Activated naive CD4-positive, alpha-beta T cell treated with anti-CD3 and anti-CD28 coated beads for 36 hours (primary cell): ENCODE results near the gene KCTD3. TPM values are rescaled to one million over a fixed set of nuclear protein-coding genes. Genes with fewer than 3 reads are reported as not detected.

Source experiments
- CTCF ChIA-PET: fragments of 350-600 bp; sonication (Branson Sonifier 250); formaldehyde crosslinking; loops from one replicate; lab custom pipeline; 2021; ENCODE audit warnings: antibody characterized with exemption; lab: Charles Lee
- DNase-seq: peaks from one replicate; pipeline ENCODE4 v3.0.0-alpha.2; 2020
- H3K27ac Mint-ChIP-seq: one replicate; pipeline ENCODE4 v1.8.0; 2021; ENCODE audit warnings: mild to moderate bottlenecking, mixed read lengths
- H3K27me3 Mint-ChIP-seq: one replicate; pipeline ENCODE4 v1.8.0; 2021; ENCODE audit warnings: low read depth, mixed read lengths
- H3K36me3 Mint-ChIP-seq: one replicate; pipeline ENCODE4 v1.8.0; 2021; ENCODE audit warnings: low read depth, mixed read lengths
- H3K4me1 Mint-ChIP-seq: one replicate; pipeline ENCODE4 v1.8.0; 2021; ENCODE audit warnings: low read depth, mixed read lengths
- H3K4me3 Mint-ChIP-seq: one replicate; pipeline ENCODE4 v1.8.0; 2021; ENCODE audit warnings: mild to moderate bottlenecking, moderate library complexity, mixed read lengths
- H3K9me3 Mint-ChIP-seq: one replicate; pipeline ENCODE4 v1.8.0; 2021; ENCODE audit warnings: mixed read lengths
- intact Hi-C: fragments of 100-400 bp; cut with micrococcal nuclease; formaldehyde crosslinking; loops from one replicate; pipeline ENCODE4 v1.15.1; 2023
- total RNA-seq, 2 experiments: library from RNA; stranded (reverse); gene quantifications; one replicate each; pipeline ENCODE4 v1.2.3, GENCODE V29; 2021

The KCTD3 gene
- total RNA-seq, 2 experiments from 2014 or later = 3.2 to 3.5 TPM

DNA sequence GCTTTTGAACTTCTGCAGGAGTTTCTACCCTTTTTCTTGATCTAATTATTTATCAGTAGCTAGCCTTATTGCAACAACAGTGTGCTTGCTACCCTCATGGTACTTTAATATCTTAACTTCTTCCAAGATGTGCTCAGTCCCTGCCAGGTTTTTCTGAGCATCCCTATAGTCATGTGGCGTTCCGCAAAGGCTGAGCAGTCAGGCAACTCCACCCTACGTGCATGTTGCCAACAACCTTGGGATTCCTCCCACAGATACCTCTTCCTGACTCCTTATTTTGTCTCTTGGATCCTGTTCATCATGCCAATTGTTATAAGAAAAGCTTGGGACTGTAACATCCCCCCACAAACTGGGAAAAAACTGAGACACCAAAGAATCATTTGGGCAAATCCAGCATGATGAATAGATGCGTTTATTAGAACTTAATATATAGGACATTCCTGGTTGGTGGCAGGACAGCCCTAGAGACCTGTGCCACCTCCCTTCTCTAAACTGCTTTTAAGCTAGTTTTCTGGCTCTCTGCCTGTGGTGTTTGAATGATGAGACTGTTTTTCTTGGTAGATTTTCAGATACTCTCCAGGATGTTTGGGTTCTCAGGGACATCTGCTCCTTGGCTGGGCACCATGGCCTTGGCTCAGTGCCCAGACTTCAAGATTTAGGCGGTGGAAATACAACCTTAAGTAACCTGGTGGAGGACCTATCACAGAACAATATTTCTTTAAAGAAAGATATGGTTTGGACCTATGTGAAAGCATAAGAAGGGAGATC lies 27.1 kb upstream of the KCTD3 start:
- Mint-ChIP-seq H3K36me3 (no peaks in the 10 kb centered on the region), H3K9me3 (peaks cover 2% of the 10 kb centered on the region), H3K27me3 (peaks cover 8% of the 10 kb centered on the region), H3K27ac (no peak overlapping the region), H3K4me1 (no peaks in the 10 kb centered on the region), H3K4me3 (no peak overlapping the region)
- DNase-seq = no peak
- intact Hi-C loops = no loop called here
- CTCF ChIA-PET = interaction anchor here (0.6 to 1.0 kb wide), 2 partner anchors 11 to 689 kb away, joined by 3 to 4 read pairs; no protein-coding TSS in a partner anchor

DNA sequence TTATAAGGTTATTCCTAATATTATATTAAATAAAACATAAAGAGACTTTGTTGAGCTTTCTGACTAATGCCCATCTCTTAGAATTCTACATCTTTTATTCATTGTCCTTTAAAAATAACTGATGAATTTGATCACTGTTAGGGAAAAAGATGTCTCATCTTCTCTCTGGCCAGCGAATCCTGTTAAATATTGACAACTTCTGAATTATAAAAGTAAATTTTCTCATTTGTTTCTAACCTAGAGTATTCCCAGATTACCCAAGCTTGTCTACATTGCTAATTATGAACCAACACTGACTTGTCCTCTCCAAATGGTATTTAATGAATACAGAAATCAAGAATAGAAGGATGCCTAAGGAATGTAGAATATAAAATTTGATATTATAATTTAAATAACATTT lies 24.8 kb upstream of the KCTD3 start:
- peaks cover 8% of the 10 kb centered on the region for H3K27me3 Mint-ChIP-seq
- no peak for DNase-seq
- peaks cover 2% of the 10 kb centered on the region for H3K9me3 Mint-ChIP-seq
- no peak overlapping the region for H3K27ac Mint-ChIP-seq
- no peaks in the 10 kb centered on the region for H3K36me3 Mint-ChIP-seq
- H3K4me3 Mint-ChIP-seq = no peak overlapping the region
- CTCF ChIA-PET = no interaction called here
- H3K4me1 Mint-ChIP-seq = no peaks in the 10 kb centered on the region
- intact Hi-C loops = no loop called here

DNA sequence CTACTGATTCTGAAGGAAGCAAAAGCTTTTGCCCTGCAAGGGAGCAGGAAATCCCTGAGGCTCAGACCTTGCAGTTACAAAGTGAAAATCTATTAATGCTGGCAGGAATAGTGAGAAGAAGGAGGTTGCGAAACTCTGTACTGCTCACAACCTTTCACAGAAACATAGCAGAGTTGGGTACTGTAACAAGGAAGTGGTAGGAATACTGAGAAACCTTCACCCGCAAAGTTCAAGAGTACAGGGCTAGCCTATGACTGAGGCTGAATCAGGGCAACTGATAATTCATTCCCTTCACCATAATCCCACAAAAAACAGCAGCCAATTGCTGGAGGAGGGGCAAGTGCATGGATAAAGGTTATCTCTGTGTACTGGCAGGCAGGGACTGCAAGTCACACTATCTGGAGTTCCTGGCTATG lies 23.9 kb upstream of the KCTD3 start:
- CTCF ChIA-PET = no interaction called here
- no peak for DNase-seq
- H3K27me3 Mint-ChIP-seq = peaks cover 8% of the 10 kb centered on the region
- intact Hi-C loops = no loop called here
- peaks cover 2% of the 10 kb centered on the region for H3K9me3 Mint-ChIP-seq
- no peak overlapping the region for H3K27ac Mint-ChIP-seq
- no peaks in the 10 kb centered on the region for H3K4me1 Mint-ChIP-seq
- H3K4me3 Mint-ChIP-seq = no peak overlapping the region
- no peaks in the 10 kb centered on the region for H3K36me3 Mint-ChIP-seq

DNA sequence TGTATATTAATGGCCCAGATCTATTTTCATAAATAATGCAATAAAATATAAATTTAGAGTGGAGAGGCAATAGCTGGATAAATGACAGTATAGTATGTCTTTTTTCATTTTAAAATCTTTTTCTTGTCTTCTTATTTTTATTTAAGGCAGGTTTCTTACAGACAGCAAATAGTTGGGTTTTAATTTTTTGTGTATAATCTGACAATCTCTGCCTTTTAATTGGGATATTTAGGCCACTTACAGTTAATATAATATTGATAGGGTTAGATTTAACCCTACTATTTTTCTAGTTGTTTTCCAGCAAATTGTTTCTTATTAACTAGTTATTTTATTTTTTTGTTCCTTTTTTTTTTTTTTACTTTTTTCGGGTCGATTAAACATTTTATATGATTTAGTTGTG lies 23.3 kb upstream of the KCTD3 start:
- Mint-ChIP-seq H3K27ac (no peak overlapping the region), H3K4me1 (no peaks in the 10 kb centered on the region), H3K4me3 (no peak overlapping the region), H3K36me3 (no peaks in the 10 kb centered on the region), H3K9me3 (peaks cover 2% of the 10 kb centered on the region), H3K27me3 (peaks cover 8% of the 10 kb centered on the region)
- no peak for DNase-seq
- intact Hi-C loops = no loop called here
- CTCF ChIA-PET = no interaction called here

DNA sequence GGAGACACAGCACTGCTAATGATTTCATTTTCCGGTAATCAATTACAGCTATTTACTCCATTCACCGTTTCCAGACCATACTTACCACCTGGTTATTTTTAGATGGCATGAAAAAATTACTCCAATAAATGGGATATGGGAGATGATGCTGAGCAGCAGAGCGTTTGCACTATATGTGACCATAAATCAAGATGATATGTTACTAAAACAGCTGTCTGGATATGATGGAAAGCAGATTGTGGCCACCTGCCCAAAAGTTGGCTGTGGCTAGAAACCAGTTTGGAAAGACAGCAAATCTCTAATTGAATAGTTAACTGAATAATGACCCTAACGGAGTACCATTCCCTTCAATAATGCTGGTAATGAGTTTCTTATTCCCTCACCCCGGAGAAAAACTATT lies 22.5 kb upstream of the KCTD3 start:
- Mint-ChIP-seq H3K4me1 (no peaks in the 10 kb centered on the region), H3K27me3 (peaks cover 8% of the 10 kb centered on the region), H3K27ac (no peak overlapping the region), H3K4me3 (no peak overlapping the region), H3K9me3 (peaks cover 2% of the 10 kb centered on the region), H3K36me3 (no peaks in the 10 kb centered on the region)
- no peak for DNase-seq
- intact Hi-C loops = no loop called here
- CTCF ChIA-PET = interaction anchor here (0.6 kb wide), 1 partner anchor 1599 kb away, joined by 3 read pairs; no protein-coding TSS in a partner anchor

DNA sequence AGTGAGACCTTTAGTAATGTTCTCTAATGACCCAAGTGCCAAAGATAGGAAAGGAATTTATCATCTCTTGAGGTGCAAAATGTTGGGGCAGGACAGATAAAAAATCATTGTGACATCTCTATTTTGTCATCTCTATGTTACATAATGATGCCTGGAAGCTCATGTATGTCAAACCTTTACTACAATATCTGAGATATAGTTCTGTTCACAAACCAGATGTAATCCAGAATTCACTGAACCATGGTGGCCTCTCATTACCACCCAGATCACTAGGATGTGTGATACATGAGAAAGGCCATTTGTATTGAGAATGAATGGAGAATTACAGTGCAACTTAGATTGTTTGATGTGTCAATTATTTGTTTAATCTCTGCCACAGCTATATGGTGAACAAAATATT lies 22.0 kb upstream of the KCTD3 start:
- H3K4me3 Mint-ChIP-seq = no peak overlapping the region
- no peak for DNase-seq
- CTCF ChIA-PET = no interaction called here
- no peak overlapping the region for H3K27ac Mint-ChIP-seq
- intact Hi-C loops = no loop called here
- H3K27me3 Mint-ChIP-seq = peaks cover 11% of the 10 kb centered on the region
- H3K36me3 Mint-ChIP-seq = no peaks in the 10 kb centered on the region
- H3K9me3 Mint-ChIP-seq = peaks cover 2% of the 10 kb centered on the region
- H3K4me1 Mint-ChIP-seq = no peaks in the 10 kb centered on the region

DNA sequence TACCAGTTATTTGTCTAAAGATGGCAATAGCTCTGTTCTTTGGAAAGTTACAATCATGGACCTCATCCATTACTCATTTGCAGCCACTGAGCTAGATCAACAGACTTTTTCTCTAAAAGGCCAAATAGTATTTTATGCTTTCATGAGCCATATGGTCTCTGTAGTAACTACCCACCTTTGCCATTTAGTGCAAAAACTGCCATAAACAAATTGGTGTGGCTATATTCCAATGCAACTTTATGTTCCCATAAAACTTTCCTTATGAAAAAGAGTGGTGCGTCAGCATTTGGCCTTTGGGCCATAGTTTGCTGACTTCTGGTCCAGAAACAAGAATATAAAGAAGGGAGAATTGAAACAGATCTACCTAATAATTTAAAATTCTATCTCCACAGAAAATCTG lies 20.1 kb upstream of the KCTD3 start:
- no peaks in the 10 kb centered on the region for H3K4me1 Mint-ChIP-seq
- peaks cover 9% of the 10 kb centered on the region for H3K27me3 Mint-ChIP-seq
- CTCF ChIA-PET = no interaction called here
- H3K36me3 Mint-ChIP-seq = no peaks in the 10 kb centered on the region
- DNase-seq = no peak
- intact Hi-C loops = no loop called here
- H3K27ac Mint-ChIP-seq = no peak overlapping the region
- peaks cover 2% of the 10 kb centered on the region for H3K9me3 Mint-ChIP-seq
- H3K4me3 Mint-ChIP-seq = no peak overlapping the region

DNA sequence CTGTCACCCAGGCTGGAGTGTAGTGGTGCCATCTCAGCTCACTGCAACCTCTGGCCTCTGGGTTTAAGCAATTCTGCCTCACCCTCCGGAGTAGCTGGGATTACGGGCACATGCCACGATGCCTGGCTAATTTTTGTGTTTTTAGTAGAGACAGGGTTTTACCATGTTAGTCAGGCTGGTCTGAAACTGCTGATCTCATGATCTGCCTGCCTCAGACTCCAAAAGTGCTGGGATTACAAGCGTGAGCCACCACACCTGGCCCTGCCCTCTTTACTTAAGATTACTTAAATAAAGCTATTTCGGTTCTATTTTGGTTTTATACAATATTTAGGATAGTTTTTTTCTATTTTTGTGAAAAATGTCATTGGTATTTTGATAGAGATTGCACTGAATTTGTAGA lies 15.3 kb upstream of the KCTD3 start:
- Mint-ChIP-seq H3K4me1 (no peaks in the 10 kb centered on the region), H3K9me3 (peaks cover 15% of the 10 kb centered on the region), H3K27ac (no peak overlapping the region), H3K36me3 (peaks cover 3% of the 10 kb centered on the region), H3K4me3 (no peak overlapping the region), H3K27me3 (peaks cover 11% of the 10 kb centered on the region)
- DNase-seq = no peak
- CTCF ChIA-PET = no interaction called here
- intact Hi-C loops = no loop called here

DNA sequence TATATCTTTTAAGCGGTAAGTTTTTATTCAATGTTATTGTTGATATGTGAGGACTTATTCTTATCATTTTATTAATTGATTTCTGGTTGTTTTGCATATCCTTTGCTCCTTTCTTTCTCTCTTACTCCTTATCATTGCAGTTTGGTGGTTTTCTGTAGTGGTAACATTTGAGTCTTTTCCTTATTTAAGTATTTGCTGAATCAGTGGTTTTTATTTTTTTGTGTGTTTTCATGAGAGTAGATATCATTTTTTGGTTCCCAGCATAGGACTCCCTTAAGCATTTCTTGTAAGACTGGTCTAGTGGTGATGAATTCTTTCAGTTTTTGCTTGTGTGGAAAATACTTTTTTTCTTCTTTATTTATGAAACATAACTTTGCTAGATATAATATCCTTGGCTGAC lies 12.2 kb upstream of the KCTD3 start:
- intact Hi-C loops = no loop called here
- no peaks in the 10 kb centered on the region for H3K4me1 Mint-ChIP-seq
- H3K9me3 Mint-ChIP-seq = peaks cover 15% of the 10 kb centered on the region
- no peak for DNase-seq
- no peak overlapping the region for H3K27ac Mint-ChIP-seq
- peaks cover 3% of the 10 kb centered on the region for H3K36me3 Mint-ChIP-seq
- CTCF ChIA-PET = no interaction called here
- H3K27me3 Mint-ChIP-seq = peaks cover 12% of the 10 kb centered on the region
- no peak overlapping the region for H3K4me3 Mint-ChIP-seq

DNA sequence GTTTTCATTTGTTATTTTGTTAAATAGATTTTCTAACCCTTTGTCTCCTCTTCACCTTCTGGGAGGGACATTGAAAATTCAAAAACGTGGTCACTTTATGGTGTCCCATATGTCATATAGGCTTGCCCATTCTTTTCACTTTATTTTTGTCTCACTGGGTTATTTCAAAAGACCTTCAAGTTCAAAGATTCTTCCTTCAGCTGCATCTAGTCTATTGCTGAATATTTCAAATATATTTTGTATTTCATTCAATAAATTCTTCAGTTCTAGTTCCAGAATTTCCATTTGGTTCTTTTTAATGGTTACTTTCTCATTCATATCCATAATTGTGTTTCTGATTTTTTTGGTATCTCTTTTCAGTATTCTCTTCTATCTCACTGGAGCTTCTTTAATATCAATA lies 11.6 kb upstream of the KCTD3 start:
- CTCF ChIA-PET = no interaction called here
- Mint-ChIP-seq H3K27me3 (peaks cover 13% of the 10 kb centered on the region), H3K36me3 (peaks cover 3% of the 10 kb centered on the region), H3K4me3 (no peak overlapping the region), H3K4me1 (no peaks in the 10 kb centered on the region), H3K9me3 (peaks cover 15% of the 10 kb centered on the region), H3K27ac (no peak overlapping the region)
- intact Hi-C loops = no loop called here
- DNase-seq = no peak

DNA sequence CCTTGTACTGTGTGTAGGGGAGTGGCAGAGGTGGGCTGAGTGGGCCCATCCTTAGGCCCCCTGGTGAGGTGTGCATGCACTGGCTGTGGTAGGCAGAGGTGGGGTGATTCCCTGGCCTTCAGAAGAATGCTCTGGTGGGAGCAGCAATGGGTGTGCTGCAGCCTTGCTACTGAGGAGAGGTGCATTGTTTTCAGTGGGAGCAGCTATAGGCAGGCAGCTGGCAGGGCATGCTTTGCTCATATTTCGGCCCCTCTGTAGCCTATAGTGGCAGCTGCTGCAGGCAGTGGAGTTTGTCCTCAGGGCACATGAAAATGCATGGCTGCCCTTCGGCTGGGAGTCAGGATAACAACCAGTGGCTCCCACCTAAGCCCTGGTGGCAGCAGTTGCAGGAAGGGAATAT lies 10.1 kb upstream of the KCTD3 start:
- intact Hi-C loops = no loop called here
- H3K4me1 Mint-ChIP-seq = no peaks in the 10 kb centered on the region
- H3K36me3 Mint-ChIP-seq = peaks cover 3% of the 10 kb centered on the region
- H3K27me3 Mint-ChIP-seq = peaks cover 19% of the 10 kb centered on the region
- CTCF ChIA-PET = no interaction called here
- H3K27ac Mint-ChIP-seq = no peak overlapping the region
- no peak for DNase-seq
- H3K4me3 Mint-ChIP-seq = no peak overlapping the region
- H3K9me3 Mint-ChIP-seq = peaks cover 16% of the 10 kb centered on the region

DNA sequence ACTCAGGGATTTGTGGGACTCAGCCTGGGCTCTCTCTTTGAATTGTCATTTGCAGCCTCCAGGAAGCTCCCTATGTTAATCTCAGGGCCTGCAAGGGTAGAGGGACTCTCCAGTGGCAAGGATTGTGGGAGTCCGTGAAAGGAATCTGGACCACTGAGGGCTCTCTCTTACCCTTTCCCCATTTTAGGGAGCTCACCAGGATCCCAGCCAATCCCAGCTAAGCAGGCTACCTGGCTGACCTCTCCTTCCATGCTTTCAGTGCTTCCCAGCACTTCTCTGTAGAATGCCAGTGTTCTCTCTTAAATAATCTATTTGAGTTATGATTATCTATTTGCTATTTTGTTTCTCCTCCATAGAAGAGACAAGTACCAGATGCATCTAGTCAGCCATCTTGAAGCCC lies 9.6 kb upstream of the KCTD3 start:
- Mint-ChIP-seq H3K9me3 (peaks cover 16% of the 10 kb centered on the region), H3K27me3 (peaks cover 20% of the 10 kb centered on the region), H3K36me3 (peaks cover 3% of the 10 kb centered on the region), H3K4me3 (no peak overlapping the region), H3K27ac (no peak overlapping the region), H3K4me1 (no peaks in the 10 kb centered on the region)
- intact Hi-C loops = no loop called here
- no peak for DNase-seq
- CTCF ChIA-PET = no interaction called here

DNA sequence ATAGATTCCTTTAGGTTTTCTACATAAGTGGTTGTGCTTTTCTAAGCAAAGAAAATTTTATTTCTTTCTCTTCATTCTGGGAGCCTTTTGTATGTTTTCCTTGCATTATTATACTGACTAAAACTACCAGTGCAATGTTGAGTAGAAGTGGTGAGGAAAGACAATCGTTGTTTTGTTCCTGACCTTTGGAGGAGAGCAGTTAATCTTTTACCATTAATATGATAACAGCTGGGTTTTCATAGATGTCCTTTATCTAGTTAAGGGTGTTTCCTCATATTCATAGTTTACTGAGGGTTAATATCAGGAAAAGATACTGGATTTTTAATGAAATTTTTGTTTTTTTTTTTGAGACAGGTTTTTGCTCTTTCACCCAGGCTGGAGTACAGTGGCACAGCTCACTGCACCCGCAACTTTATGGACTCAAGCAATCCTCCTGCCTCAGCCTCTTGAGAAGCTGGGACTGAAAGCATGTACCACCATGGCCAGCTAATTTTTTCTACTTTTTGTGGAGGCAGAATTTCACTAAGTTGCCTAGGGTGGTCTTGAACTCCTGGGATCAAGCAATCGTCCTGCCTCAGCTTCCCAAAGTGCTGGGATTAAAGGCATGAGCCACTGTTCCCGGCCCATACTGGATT lies 9.0 kb upstream of the KCTD3 start:
- DNase-seq = no peak
- no peak overlapping the region for H3K4me3 Mint-ChIP-seq
- no peaks in the 10 kb centered on the region for H3K4me1 Mint-ChIP-seq
- peaks cover 3% of the 10 kb centered on the region for H3K36me3 Mint-ChIP-seq
- CTCF ChIA-PET = interaction anchor here (0.6 kb wide), 1 partner anchor 213 kb away, joined by 3 read pairs; no protein-coding TSS in a partner anchor
- intact Hi-C loops = no loop called here
- no peak overlapping the region for H3K27ac Mint-ChIP-seq
- peaks cover 24% of the 10 kb centered on the region for H3K27me3 Mint-ChIP-seq
- peaks cover 16% of the 10 kb centered on the region for H3K9me3 Mint-ChIP-seq
